SU-DHL-6 (cell line): Measurements from ENCODE around the gene RHEB.

Experiments
- H2AFZ ChIP-seq: fragments of 200-600 bp; sonication (generic); 2 replicates; pipeline ENCODE4 v1.6.1; 2014; ENCODE audit warnings: low read depth, mild to moderate bottlenecking, moderate library complexity, mixed read lengths, antibody characterized with exemption, low read length; ENCODE audit not compliant: severe bottlenecking
- H3F3A ChIP-seq: fragments of 200-600 bp; shearing (Covaris generic); 2 replicates; pipeline ENCODE4 v1.6.0; 2016; ENCODE audit warnings: antibody characterized with exemption, mild to moderate bottlenecking; ENCODE audit not compliant: insufficient read depth
- H3K27ac ChIP-seq: fragments of 200-600 bp; sonication (generic); 2 replicates; pipeline ENCODE4 v1.5.1; 2016; ENCODE audit warnings: low read depth, mild to moderate bottlenecking, low read length, moderate library complexity, mixed read lengths
- H3K27me3 ChIP-seq: fragments of 200-600 bp; sonication (generic), shearing (Covaris generic); 2 replicates; pipeline ENCODE4 v1.6.0; 2014; ENCODE audit warnings: mild to moderate bottlenecking, low read length
- H3K36me3 ChIP-seq: fragments of 200-600 bp; sonication (generic); 2 replicates; pipeline ENCODE4 v1.6.1; 2014; ENCODE audit warnings: mild to moderate bottlenecking, low read length, mixed read lengths
- H3K4me2 ChIP-seq: fragments of 300-600, 200-600 bp; shearing (Covaris generic), sonication (generic); 2 replicates; pipeline ENCODE4 v1.6.0; 2014; ENCODE audit warnings: low read length, low read depth, mild to moderate bottlenecking; ENCODE audit not compliant: poor library complexity, severe bottlenecking
- H3K4me3 ChIP-seq: fragments of 200-600 bp; sonication (generic); 2 replicates; pipeline ENCODE4 v1.5.1; 2014; ENCODE audit warnings: antibody characterized with exemption, low read length, mild to moderate bottlenecking, mixed read lengths; ENCODE audit not compliant: insufficient read depth, poor library complexity, severe bottlenecking
- H3K79me2 ChIP-seq: fragments of 200-600 bp; sonication (generic); 2 replicates; pipeline ENCODE4 v1.6.1; 2014; ENCODE audit warnings: mild to moderate bottlenecking, low read length, moderate library complexity; ENCODE audit not compliant: insufficient read depth
- H3K9ac ChIP-seq: fragments of 200-600 bp; sonication (generic); 2 replicates; pipeline ENCODE4 v1.7.0; 2014; ENCODE audit warnings: mild to moderate bottlenecking, low read length
- H3K9me2 ChIP-seq: fragments of 200-600 bp; sonication (generic); replicated peaks from 2 replicates; pipeline ENCODE4 v1.6.1; 2014; ENCODE audit warnings: low read length; ENCODE audit not compliant: insufficient read depth
- H3K9me3 ChIP-seq: fragments of 200-600 bp; sonication (generic); 2 replicates; pipeline ENCODE4 v1.6.1; 2014; ENCODE audit warnings: low read length, mixed read lengths; ENCODE audit not compliant: insufficient read depth
- H4K20me1 ChIP-seq: fragments of 200-600 bp; sonication (generic); 2 replicates; pipeline ENCODE4 v1.6.1; 2014; ENCODE audit warnings: low read depth, mild to moderate bottlenecking, antibody characterized with exemption, low read length, moderate library complexity, mixed read lengths
- CTCF ChIP-seq: fragments of 200-600 bp; sonication (generic); IDR thresholded peaks from one replicate; pipeline ENCODE4 v1.5.1; 2017; ENCODE audit warnings: antibody characterized with exemption, mild to moderate bottlenecking, low read length, moderate library complexity; ENCODE audit not compliant: insufficient read depth, poor library complexity, severe bottlenecking
- EZH2phosphoT487 ChIP-seq: fragments of 200-600 bp; sonication (generic), shearing (Covaris generic); conservative IDR thresholded peaks from 2 replicates; pipeline ENCODE4 v1.6.1; 2018; ENCODE audit warnings: mild to moderate bottlenecking, antibody characterized with exemption, low read length, moderate library complexity, mixed read lengths

Gene RHEB

GRCh38 chr7:151426904-151427704 lies 92.6 kb downstream of the RHEB start:
- Histone ChIP-seq H3K9ac (no peak overlapping the region), H3K27me3 (no peaks in the 10 kb centered on the region), H3K4me2 (no peak overlapping the region)

GRCh38 chr7:151426441-151426903 lies 93.2 kb downstream of the RHEB start:
- Histone ChIP-seq H3K9me2 (no peaks in the 10 kb centered on the region), H2AFZ (no peak overlapping the region), H3K4me3 (no peak overlapping the region), H3F3A (no peaks in the 10 kb centered on the region), H4K20me1 (no peaks in the 10 kb centered on the region), H3K9me3 (no peaks in the 10 kb centered on the region), H3K4me2 (no peak overlapping the region), H3K27me3 (no peaks in the 10 kb centered on the region), H3K27ac (no peak overlapping the region), H3K36me3 (no peaks in the 10 kb centered on the region), H3K9ac (no peak overlapping the region), H3K79me2 (no peaks in the 10 kb centered on the region)
- TF ChIP-seq CTCF (no peak), EZH2phosphoT487 (no peak)

More at GRCh38 chr7:151426904-151427704, 92.6 kb downstream of the RHEB start:
- Histone ChIP-seq H3K4me3 (no peak overlapping the region), H3K9me3 (no peaks in the 10 kb centered on the region), H3K79me2 (no peaks in the 10 kb centered on the region), H3K36me3 (no peaks in the 10 kb centered on the region), H3K9me2 (no peaks in the 10 kb centered on the region), H2AFZ (no peak overlapping the region), H4K20me1 (no peaks in the 10 kb centered on the region), H3K27ac (no peak overlapping the region), H3F3A (no peaks in the 10 kb centered on the region)
- TF ChIP-seq EZH2phosphoT487 (no peak), CTCF (no peak)

- Histone ChIP-seq H3K4me3 (no peak overlapping the region), H2AFZ (no peak overlapping the region), H4K20me1 (no peaks in the 10 kb centered on the region), H3K27me3 (no peaks in the 10 kb centered on the region), H3K4me2 (no peak overlapping the region), H3K9ac (no peak overlapping the region), H3K36me3 (no peaks in the 10 kb centered on the region), H3K9me2 (no peaks in the 10 kb centered on the region), H3K79me2 (no peaks in the 10 kb centered on the region), H3K9me3 (no peaks in the 10 kb centered on the region), H3K27ac (no peak overlapping the region), H3F3A (no peaks in the 10 kb centered on the region)
- TF ChIP-seq EZH2phosphoT487 (no peak), CTCF (no peak)
Measured at GRCh38 chr7:151425670-151426440, 93.8 kb downstream of the RHEB start.
